Ectodermal cell (in vitro differentiated cells): ENCODE data around the gene SHISAL2B. TPM values are rescaled to one million over a fixed set of nuclear protein-coding genes. Genes with fewer than 3 reads are reported as not detected.
"Not testable (repeated sequence)": the region's sequence is repeated elsewhere in the genome, so short reads cannot be mapped to it uniquely, and the experiment has no call there.

Experiments
- H3K27ac ChIP-seq: 2 replicates; pipeline ENCODE4 v1.7.0; 2013; ENCODE audit warnings: mild to moderate bottlenecking, low read depth, low read length; ENCODE audit not compliant: insufficient read depth, poor library complexity, severe bottlenecking
- H3K27me3 ChIP-seq: 2 replicates; pipeline ENCODE4 v1.7.0; 2013; ENCODE audit warnings: mild to moderate bottlenecking, low read length; ENCODE audit not compliant: insufficient read depth, control insufficient read depth, poor library complexity, severe bottlenecking
- H3K36me3 ChIP-seq: one replicate; pipeline ENCODE4 v1.7.0; 2013; ENCODE audit warnings: low read length; ENCODE audit not compliant: control insufficient read depth, insufficient read depth
- H3K4me1 ChIP-seq: one replicate; pipeline ENCODE4 v1.7.0; 2013; ENCODE audit warnings: low read length; ENCODE audit not compliant: control insufficient read depth, insufficient read depth
- H3K4me3 ChIP-seq: 2 replicates; pipeline ENCODE4 v1.7.0; 2013; ENCODE audit warnings: low read depth, low read length, control low read depth; ENCODE audit not compliant: insufficient read depth
- H3K9me3 ChIP-seq: 2 replicates; pipeline ENCODE4 v1.7.0; 2013; ENCODE audit warnings: mild to moderate bottlenecking, low read length, moderate library complexity; ENCODE audit not compliant: control insufficient read depth
- WGBS, 2 experiments: methylation state at CpG; one replicate each; pipeline ENCODE4 v1.1.7; 2013; ENCODE audit warnings: missing lambda C conversion rate in 2 of 2; 5-methylcytosine and 5-hydroxymethylcytosine counted together
- polyA plus RNA-seq, 4 experiments: library from polyadenylated mRNA; stranded (reverse); fragments of 50-300 nt; gene quantifications; one replicate each; pipeline ENCODE4 v1.2.3, GENCODE V29; 2013

SHISAL2B gene
- 6.0 TPM for polyA plus RNA-seq (2013, experiment 1 of 4)
- polyA plus RNA-seq (2013, experiment 2 of 4): 4.2 TPM
- polyA plus RNA-seq (2013, experiment 3 of 4): 9.9 TPM
- 6.4 TPM for polyA plus RNA-seq (2013, experiment 4 of 4)

DNA sequence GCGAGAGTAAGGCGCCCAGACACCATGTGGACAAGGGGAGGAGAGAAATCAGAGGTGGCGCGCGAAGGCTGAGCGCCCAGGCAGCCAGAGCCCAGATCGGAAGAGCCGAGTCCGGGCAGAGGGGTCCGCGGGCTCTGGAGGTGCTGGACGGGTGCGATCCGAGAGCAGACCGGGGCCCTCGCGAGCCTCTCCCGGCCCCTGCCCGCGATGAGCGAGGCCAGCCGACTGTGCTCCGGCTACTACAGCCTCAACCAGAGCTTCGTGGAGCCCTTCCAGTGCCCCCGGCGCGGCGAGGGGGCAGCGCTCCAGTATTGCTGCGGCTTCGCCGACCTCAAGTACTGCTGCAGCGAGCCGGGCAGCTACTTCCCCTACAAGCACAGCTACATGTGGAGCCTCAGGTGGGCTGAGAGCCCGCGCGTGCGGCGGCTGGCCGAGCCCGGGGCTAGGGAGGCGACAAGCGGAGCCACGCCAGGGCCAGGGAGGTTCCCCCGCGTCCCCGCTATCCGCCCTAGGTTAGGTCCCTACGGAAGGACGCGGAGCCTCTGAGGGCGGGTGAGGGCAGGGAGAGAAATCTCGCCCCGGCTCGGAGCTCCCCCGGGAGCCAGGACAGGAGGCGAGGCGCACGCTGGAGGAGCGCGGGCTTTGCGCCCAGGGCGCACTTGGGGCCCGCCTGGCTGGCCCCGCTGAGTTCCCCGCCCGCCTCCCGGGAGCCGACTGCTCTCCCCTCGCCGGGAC is at the start of gene SHISAL2B:
Gene SHISAL2B, plus strand, starts transcription at position 87 of the 735 bp plus-strand sequence. Its CDS starts 121 bp downstream, at position 208.
- H3K9me3 ChIP-seq: no peaks in the 10 kb centered on the region
- H3K36me3 ChIP-seq: no peaks in the 10 kb centered on the region
- H3K27me3 ChIP-seq: peaks cover 33% of the 10 kb centered on the region
- 1% methylated on average over 71 of the region's 71 CpGs for WGBS, 2 experiments
- H3K27ac ChIP-seq: peak within 1 kb of the TSS; percentile 8
- H3K4me3 ChIP-seq: peak within 1 kb of the TSS; percentile 53
- H3K4me1 ChIP-seq: peaks cover 5% of the 10 kb centered on the region

DNA sequence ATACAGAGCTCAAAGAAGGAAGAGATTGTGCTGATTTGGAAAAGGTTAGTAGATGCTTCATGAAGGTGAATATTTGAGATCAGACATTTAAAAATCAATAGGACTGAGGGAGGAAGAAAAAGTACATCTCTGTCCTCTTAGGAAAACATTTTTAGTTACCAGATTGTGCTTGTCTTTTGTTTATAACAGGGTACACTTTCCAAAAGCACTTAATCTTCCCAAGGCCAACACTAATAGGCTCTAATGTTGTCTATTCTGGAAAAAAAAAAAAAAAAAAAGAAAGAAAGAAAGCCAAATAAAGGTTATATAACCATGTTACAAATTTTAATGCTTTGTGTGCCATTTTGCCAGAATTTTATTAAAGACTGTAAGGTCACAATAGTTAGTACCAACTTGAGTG is 45.5 kb upstream of the SHISAL2B start:
- H3K4me3 ChIP-seq: no peak overlapping the region
- H3K4me1 ChIP-seq: peaks cover 4% of the 10 kb centered on the region
- H3K27ac ChIP-seq: no peak overlapping the region
- no peaks in the 10 kb centered on the region for H3K27me3 ChIP-seq
- H3K36me3 ChIP-seq: no peaks in the 10 kb centered on the region
- H3K9me3 ChIP-seq: no peaks in the 10 kb centered on the region

DNA sequence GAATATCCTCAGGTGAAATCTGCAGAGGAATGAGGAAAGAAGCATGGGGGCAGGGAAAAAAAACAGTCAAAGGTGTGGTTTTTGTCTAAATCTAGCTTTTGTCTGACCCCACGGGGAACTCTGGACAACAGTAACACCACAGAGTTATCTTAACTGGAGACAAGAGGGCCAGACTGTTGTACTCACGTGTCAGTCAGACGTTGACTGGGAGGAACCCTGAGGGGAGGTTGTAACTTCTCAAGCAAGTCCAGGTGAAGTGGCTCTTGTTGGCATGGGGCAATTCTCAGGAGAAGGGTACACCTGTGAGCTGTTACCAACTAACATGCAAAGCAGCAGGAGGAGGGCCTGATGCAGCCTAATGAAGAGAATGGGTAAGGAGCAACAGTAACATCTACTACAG is 44.1 kb upstream of the SHISAL2B start:
- H3K36me3 ChIP-seq: no peaks in the 10 kb centered on the region
- H3K9me3 ChIP-seq: no peaks in the 10 kb centered on the region
- no peak overlapping the region for H3K27ac ChIP-seq
- peaks cover 4% of the 10 kb centered on the region for H3K4me1 ChIP-seq
- no peaks in the 10 kb centered on the region for H3K27me3 ChIP-seq
- no peak overlapping the region for H3K4me3 ChIP-seq
- 83 to 86% methylated on average over 3 of the region's 3 CpGs for WGBS, 2 experiments

GRCh38 chr5:64649512-64649911 is 40.8 kb upstream of the SHISAL2B start:
- no peaks in the 10 kb centered on the region for H3K27me3 ChIP-seq
- H3K4me1 ChIP-seq: peaks cover 4% of the 10 kb centered on the region
- 78 to 86% methylated on average over 2 of the region's 2 CpGs for WGBS, 2 experiments
- no peak overlapping the region for H3K27ac ChIP-seq
- no peaks in the 10 kb centered on the region for H3K9me3 ChIP-seq
- no peak overlapping the region for H3K4me3 ChIP-seq
- no peaks in the 10 kb centered on the region for H3K36me3 ChIP-seq

DNA sequence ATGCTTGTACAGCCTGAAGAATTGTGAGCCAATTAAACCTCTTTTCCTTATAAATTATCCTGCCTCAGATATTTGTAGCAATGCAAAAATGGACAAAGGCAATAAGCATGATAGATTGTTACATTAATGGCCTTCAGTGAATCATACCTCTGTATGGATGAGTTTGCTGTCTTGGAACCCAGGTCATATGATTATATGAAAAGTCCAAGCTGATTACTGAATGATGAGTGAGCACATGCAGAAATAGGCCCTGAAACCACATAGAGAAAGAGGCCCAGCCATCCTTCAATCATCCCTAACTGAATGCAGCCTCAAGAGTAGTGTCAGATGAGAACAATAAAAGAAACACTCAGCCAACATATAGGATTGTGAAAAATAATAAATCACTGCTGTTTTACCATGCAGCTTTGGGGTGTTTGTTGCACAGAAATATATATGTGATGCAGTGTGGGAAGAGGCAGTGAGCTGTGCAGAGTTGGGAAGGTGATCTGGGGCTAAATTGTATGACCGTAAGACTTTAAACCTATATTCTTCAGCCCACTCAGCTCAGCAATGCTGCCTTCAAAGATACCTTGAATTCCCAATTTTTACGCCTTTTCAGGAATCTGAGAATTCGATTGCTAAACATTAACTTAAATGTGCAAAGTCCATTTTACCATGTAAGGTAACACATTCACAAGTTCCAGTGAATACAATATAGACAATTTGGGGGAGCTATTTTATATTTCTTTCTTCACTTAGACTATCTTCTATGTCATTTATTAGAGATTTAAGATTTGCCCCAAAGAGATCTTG is 36.3 kb upstream of the SHISAL2B start:
- Histone ChIP-seq H3K9me3 (no peaks in the 10 kb centered on the region), H3K36me3 (no peaks in the 10 kb centered on the region), H3K27ac (no peak overlapping the region), H3K4me3 (no peak overlapping the region), H3K27me3 (no peaks in the 10 kb centered on the region), H3K4me1 (peaks cover 3% of the 10 kb centered on the region)
- WGBS, 2 experiments: 93 to 94% methylated on average over 3 of the region's 3 CpGs

DNA sequence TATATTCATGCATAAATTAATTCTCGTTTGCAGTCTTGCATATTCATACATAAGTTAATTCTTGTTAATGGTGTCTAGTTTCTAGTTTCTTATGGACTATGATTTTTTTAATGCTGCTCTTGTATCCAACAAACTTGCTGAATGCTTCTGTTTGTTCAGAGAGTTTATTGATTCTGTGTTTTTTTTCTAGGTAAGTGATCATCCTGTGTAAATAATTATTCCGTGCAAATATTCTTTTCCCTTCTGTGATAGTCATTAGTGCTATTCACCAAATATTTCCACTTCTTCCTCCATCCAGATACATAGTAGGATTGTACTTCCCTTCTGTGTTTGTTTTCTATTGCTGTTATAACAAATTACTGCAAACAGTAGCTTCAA is 35.8 kb upstream of the SHISAL2B start:
- peaks cover 5% of the 10 kb centered on the region for H3K4me1 ChIP-seq
- WGBS, 2 experiments: 100% methylated on average over 1 of the region's 2 CpGs; no CpG with 5 or more reads in 1 of the 2 experiments
- no peak overlapping the region for H3K27ac ChIP-seq
- H3K4me3 ChIP-seq: no peak overlapping the region
- H3K9me3 ChIP-seq: no peaks in the 10 kb centered on the region
- H3K36me3 ChIP-seq: no peaks in the 10 kb centered on the region
- no peaks in the 10 kb centered on the region for H3K27me3 ChIP-seq

DNA sequence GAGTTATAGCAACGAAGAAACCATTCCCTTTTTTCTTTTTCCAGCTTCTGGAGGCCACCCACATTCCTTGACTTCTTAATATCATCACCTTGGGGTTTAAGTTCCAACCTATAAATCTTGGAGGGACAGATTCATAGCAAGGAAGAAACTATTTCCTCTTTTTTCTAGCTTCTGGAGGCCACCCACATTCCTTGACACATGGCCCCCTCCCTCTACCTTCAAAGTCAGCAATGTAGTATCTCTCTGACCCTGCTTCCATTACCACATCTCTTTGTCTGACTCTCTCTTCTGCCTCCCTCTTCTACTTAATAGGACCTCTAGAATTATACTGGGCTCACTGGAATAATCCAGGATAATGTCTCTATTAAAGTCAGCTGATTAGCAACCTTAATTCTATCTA is 34.7 kb upstream of the SHISAL2B start:
- Histone ChIP-seq H3K9me3 (no peaks in the 10 kb centered on the region), H3K4me1 (peaks cover 8% of the 10 kb centered on the region), H3K27ac (no peak overlapping the region), H3K27me3 (no peaks in the 10 kb centered on the region), H3K4me3 (no peak overlapping the region), H3K36me3 (no peaks in the 10 kb centered on the region)
- 86 to 92% methylated on average over 1 of the region's 1 CpG for WGBS, 2 experiments

- H3K4me3 ChIP-seq: no peak overlapping the region
- WGBS, 2 experiments: 81 to 84% methylated on average over 3 of the region's 3 CpGs
- H3K36me3 ChIP-seq: no peaks in the 10 kb centered on the region
- H3K27me3 ChIP-seq: no peaks in the 10 kb centered on the region
- H3K4me1 ChIP-seq: peaks cover 8% of the 10 kb centered on the region
- no peak overlapping the region for H3K27ac ChIP-seq
- H3K9me3 ChIP-seq: no peaks in the 10 kb centered on the region
Measured at GRCh38 chr5:64659289-64659688, 31.0 kb upstream of the SHISAL2B start.

- not testable (repeated sequence) for H3K27me3 ChIP-seq, H3K4me3 ChIP-seq, H3K36me3 ChIP-seq, H3K4me1 ChIP-seq, H3K27ac ChIP-seq, H3K9me3 ChIP-seq
- 86 to 90% methylated on average over 6 of the region's 6 CpGs for WGBS, 2 experiments
Measured at GRCh38 chr5:64663181-64663580, 27.1 kb upstream of the SHISAL2B start.

GRCh38 chr5:64665243-64665642 is 25.1 kb upstream of the SHISAL2B start:
- Histone ChIP-seq H3K4me1 (no peaks in the 10 kb centered on the region), H3K9me3 (no peaks in the 10 kb centered on the region), H3K36me3 (no peaks in the 10 kb centered on the region), H3K27ac (no peak overlapping the region), H3K4me3 (no peak overlapping the region), H3K27me3 (no peaks in the 10 kb centered on the region)
- WGBS, 2 experiments: 71 to 84% methylated on average over 2 of the region's 2 CpGs
